ENCODE data around the gene SUV39H2. TPM values are rescaled to one million over a fixed set of nuclear protein-coding genes. Genes with fewer than 3 reads are reported as not detected.
"Not testable (repeated sequence)": the region's sequence is repeated elsewhere in the genome, so short reads cannot be mapped to it uniquely, and the experiment has no call there.

Gene SUV39H2
- polyA plus RNA-seq, 2 donors = 1.8 to 4.5 TPM

DNA sequence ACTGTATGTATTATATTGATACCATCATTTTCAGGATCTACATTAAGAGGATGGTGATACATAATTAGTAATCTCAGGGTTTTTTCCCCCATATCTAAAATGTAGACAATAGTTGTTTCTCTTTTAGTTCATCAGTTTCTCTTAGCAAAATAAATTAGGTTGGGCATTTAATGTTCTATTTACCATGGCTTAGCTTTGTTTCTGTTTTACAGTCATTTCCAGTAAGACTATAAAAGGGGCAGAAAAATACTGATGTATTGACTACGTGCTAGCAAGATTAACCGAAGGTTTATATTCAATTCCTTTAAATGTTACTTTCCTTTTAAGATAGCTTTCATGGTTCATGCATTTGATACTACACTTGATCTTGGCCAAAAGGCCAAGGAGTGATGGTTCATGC is 26.2 kb downstream of the SUV39H2 start:
- H3K27me3 ChIP-seq (ENCODE audit: control insufficient read depth in 1 of 2, insufficient read depth in 2 of 2, low read length in 2 of 2) = no peaks in the 10 kb centered on the region
- H3K27ac ChIP-seq (ENCODE audit: low read depth in 2 of 2, low read length in 1 of 2) = no peak overlapping the region
- peaks cover 0 to 4% of the 10 kb centered on the region in 2 donors for H3K36me3 ChIP-seq (ENCODE audit: control insufficient read depth in 2 of 2, insufficient read depth in 2 of 2, low read length in 1 of 2)
- no peaks in the 10 kb centered on the region for H3K9me3 ChIP-seq (ENCODE audit: control insufficient read depth in 2 of 2, insufficient read depth in 1 of 2, low read depth in 1 of 2, low read length in 1 of 2)
- H3K4me1 ChIP-seq (ENCODE audit: control insufficient read depth in 2 of 2, insufficient read depth in 2 of 2, low read length in 1 of 2) = no peaks in the 10 kb centered on the region
- WGBS, 2 donors = 76 to 82% methylated on average over 2 of the region's 2 CpGs
- no peak overlapping the region for H3K4me3 ChIP-seq (ENCODE audit: low read depth in 1 of 2, low read length in 2 of 2)

- Histone ChIP-seq H3K4me1 (ENCODE audit: control insufficient read depth in 2 of 2, insufficient read depth in 2 of 2, low read length in 1 of 2) (no peaks in the 10 kb centered on the region), H3K4me3 (ENCODE audit: low read depth in 1 of 2, low read length in 2 of 2) (no peak overlapping the region), H3K27ac (ENCODE audit: low read depth in 2 of 2, low read length in 1 of 2) (no peak overlapping the region), H3K9me3 (ENCODE audit: control insufficient read depth in 2 of 2, insufficient read depth in 1 of 2, low read depth in 1 of 2, low read length in 1 of 2) (no peaks in the 10 kb centered on the region), H3K27me3 (ENCODE audit: control insufficient read depth in 1 of 2, insufficient read depth in 2 of 2, low read length in 2 of 2) (no peaks in the 10 kb centered on the region), H3K36me3 (ENCODE audit: control insufficient read depth in 2 of 2, insufficient read depth in 2 of 2, low read length in 1 of 2) (peaks cover 2 to 4% of the 10 kb centered on the region in 2 donors)
- 86 to 89% methylated on average over 2 of the region's 2 CpGs for WGBS, 2 donors
These were observed 27.2 kb downstream of the SUV39H2 start for GRCh38 chr10:14905890-14906289.

DNA sequence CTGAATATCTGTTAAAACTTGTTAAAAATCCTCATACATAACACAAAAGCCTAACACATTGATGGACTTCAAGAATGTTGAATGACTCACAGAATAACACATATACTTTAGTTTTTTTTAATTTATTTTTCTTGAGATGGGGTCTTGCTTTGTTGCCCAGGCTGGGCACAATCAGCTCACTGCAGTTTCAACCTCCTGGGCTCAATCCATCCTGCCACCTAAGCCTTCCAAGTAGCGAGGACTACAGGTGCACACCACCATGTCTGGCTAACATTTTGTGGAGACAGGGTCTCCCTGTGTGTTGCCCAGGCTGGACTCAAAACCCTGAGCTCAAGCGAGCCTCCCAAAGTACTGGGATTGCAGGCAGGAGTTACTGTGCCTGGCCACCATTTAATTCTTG is 28.1 kb downstream of the SUV39H2 start:
- Histone ChIP-seq H3K36me3 (ENCODE audit: control insufficient read depth in 2 of 2, insufficient read depth in 2 of 2, low read length in 1 of 2) (peaks cover 4% of the 10 kb centered on the region in 2 donors), H3K4me3 (ENCODE audit: low read depth in 1 of 2, low read length in 2 of 2) (no peak overlapping the region), H3K27me3 (ENCODE audit: control insufficient read depth in 1 of 2, insufficient read depth in 2 of 2, low read length in 2 of 2) (no peaks in the 10 kb centered on the region), H3K9me3 (ENCODE audit: control insufficient read depth in 2 of 2, insufficient read depth in 1 of 2, low read depth in 1 of 2, low read length in 1 of 2) (no peaks in the 10 kb centered on the region), H3K27ac (ENCODE audit: low read depth in 2 of 2, low read length in 1 of 2) (no peak overlapping the region), H3K4me1 (ENCODE audit: control insufficient read depth in 2 of 2, insufficient read depth in 2 of 2, low read length in 1 of 2) (no peaks in the 10 kb centered on the region)
- WGBS, 2 donors = 94 to 99% methylated on average over 2 of the region's 2 CpGs

GRCh38 chr10:14907591-14907990 is 28.9 kb downstream of the SUV39H2 start:
- not testable (repeated sequence) for H3K27me3 ChIP-seq (ENCODE audit: control insufficient read depth in 1 of 2, insufficient read depth in 2 of 2, low read length in 2 of 2); H3K4me3 ChIP-seq (ENCODE audit: low read depth in 1 of 2, low read length in 2 of 2); H3K9me3 ChIP-seq (ENCODE audit: control insufficient read depth in 2 of 2, insufficient read depth in 1 of 2, low read depth in 1 of 2, low read length in 1 of 2); H3K4me1 ChIP-seq (ENCODE audit: control insufficient read depth in 2 of 2, insufficient read depth in 2 of 2, low read length in 1 of 2); H3K27ac ChIP-seq (ENCODE audit: low read depth in 2 of 2, low read length in 1 of 2); H3K36me3 ChIP-seq (ENCODE audit: control insufficient read depth in 2 of 2, insufficient read depth in 2 of 2, low read length in 1 of 2)
- 96 to 99% methylated on average over 4 of the region's 4 CpGs for WGBS, 2 donors

DNA sequence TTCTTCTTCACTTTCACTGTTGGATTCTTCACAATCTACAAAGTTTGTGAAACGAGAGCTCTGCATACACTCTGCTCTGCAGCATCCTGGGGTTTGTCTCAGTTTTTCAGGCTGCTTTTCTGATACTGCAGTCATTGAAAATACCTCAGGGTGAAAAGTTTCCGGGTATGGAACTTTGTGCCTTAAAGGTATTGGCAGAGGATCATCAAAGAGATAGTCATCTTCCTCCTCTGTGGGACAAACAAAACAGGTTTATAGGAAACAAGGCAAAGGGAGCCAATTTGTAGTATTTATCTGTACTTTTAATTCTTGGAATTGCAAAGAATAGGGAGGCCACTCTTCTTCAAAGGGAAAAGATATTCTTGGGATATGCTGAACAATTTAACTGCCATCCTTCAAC is 30.4 kb downstream of the SUV39H2 start:
- Histone ChIP-seq H3K27me3 (ENCODE audit: control insufficient read depth in 1 of 2, insufficient read depth in 2 of 2, low read length in 2 of 2) (no peaks in the 10 kb centered on the region), H3K9me3 (ENCODE audit: control insufficient read depth in 2 of 2, insufficient read depth in 1 of 2, low read depth in 1 of 2, low read length in 1 of 2) (no peaks in the 10 kb centered on the region), H3K4me1 (ENCODE audit: control insufficient read depth in 2 of 2, insufficient read depth in 2 of 2, low read length in 1 of 2) (no peaks in the 10 kb centered on the region), H3K4me3 (ENCODE audit: low read depth in 1 of 2, low read length in 2 of 2) (no peak overlapping the region), H3K36me3 (ENCODE audit: control insufficient read depth in 2 of 2, insufficient read depth in 2 of 2, low read length in 1 of 2) (peaks cover 4 to 7% of the 10 kb centered on the region in 2 donors), H3K27ac (ENCODE audit: low read depth in 2 of 2, low read length in 1 of 2) (no peak overlapping the region)
- WGBS, 2 donors = 74 to 89% methylated on average over 2 of the region's 2 CpGs

DNA sequence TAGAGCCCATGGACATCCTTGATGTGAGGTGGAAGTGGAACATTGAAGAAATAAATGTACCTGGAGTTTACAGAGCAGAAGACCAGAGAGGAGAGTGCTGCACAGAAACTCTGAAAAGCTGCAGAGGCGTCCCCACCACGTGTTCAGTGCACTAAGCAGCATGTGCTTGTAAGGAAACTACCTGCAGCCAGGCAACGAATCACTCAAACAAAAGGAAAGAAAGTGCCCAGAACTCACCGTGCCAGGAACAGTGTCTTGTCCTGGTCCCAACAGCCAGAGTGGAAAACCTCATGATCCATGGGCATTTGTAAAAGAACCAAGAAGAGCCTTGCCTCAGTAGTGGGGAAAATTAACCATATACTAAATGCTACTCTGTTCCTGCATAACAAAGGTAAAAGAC is 32.3 kb downstream of the SUV39H2 start:
- Histone ChIP-seq H3K9me3 (ENCODE audit: control insufficient read depth in 2 of 2, insufficient read depth in 1 of 2, low read depth in 1 of 2, low read length in 1 of 2) (no peaks in the 10 kb centered on the region), H3K27ac (ENCODE audit: low read depth in 2 of 2, low read length in 1 of 2) (no peak overlapping the region), H3K4me3 (ENCODE audit: low read depth in 1 of 2, low read length in 2 of 2) (no peak overlapping the region), H3K36me3 (ENCODE audit: control insufficient read depth in 2 of 2, insufficient read depth in 2 of 2, low read length in 1 of 2) (peaks cover 4 to 7% of the 10 kb centered on the region in 2 donors), H3K27me3 (ENCODE audit: control insufficient read depth in 1 of 2, insufficient read depth in 2 of 2, low read length in 2 of 2) (no peaks in the 10 kb centered on the region), H3K4me1 (ENCODE audit: control insufficient read depth in 2 of 2, insufficient read depth in 2 of 2, low read length in 1 of 2) (no peaks in the 10 kb centered on the region)
- WGBS, 2 donors = 90 to 95% methylated on average over 4 of the region's 4 CpGs

DNA sequence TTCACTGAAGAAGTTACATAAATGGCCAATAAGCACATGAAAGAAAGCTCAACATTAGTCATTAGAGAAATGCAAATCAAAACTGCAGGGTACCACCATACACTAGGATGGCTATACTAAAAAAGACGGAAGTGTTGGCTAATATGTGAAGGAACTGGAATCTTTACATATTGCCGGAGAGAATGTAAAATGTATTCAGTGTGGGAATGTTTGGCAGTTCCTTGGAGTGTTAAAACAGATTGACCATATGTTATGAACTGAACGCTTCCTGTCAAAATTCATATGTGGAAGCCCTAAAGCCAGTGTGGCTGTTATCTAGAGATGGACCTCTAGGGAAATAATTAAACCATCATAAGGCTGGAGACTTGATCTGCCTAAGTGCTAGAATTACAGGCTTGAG is 33.1 kb downstream of the SUV39H2 start:
- no peaks in the 10 kb centered on the region for H3K4me1 ChIP-seq (ENCODE audit: control insufficient read depth in 2 of 2, insufficient read depth in 2 of 2, low read length in 1 of 2)
- H3K27ac ChIP-seq (ENCODE audit: low read depth in 2 of 2, low read length in 1 of 2) = no peak overlapping the region
- H3K9me3 ChIP-seq (ENCODE audit: control insufficient read depth in 2 of 2, insufficient read depth in 1 of 2, low read depth in 1 of 2, low read length in 1 of 2) = no peaks in the 10 kb centered on the region
- 83 to 95% methylated on average over 3 of the region's 3 CpGs for WGBS, 2 donors
- H3K36me3 ChIP-seq (ENCODE audit: control insufficient read depth in 2 of 2, insufficient read depth in 2 of 2, low read length in 1 of 2) = peaks cover 4 to 7% of the 10 kb centered on the region in 2 donors
- H3K4me3 ChIP-seq (ENCODE audit: low read depth in 1 of 2, low read length in 2 of 2) = no peak overlapping the region
- no peaks in the 10 kb centered on the region for H3K27me3 ChIP-seq (ENCODE audit: control insufficient read depth in 1 of 2, insufficient read depth in 2 of 2, low read length in 2 of 2)

GRCh38 chr10:14916600-14916999 is 37.9 kb downstream of the SUV39H2 start:
- Histone ChIP-seq H3K36me3 (ENCODE audit: control insufficient read depth in 2 of 2, insufficient read depth in 2 of 2, low read length in 1 of 2) (peaks cover 7 to 10% of the 10 kb centered on the region in 2 donors), H3K27me3 (ENCODE audit: control insufficient read depth in 1 of 2, insufficient read depth in 2 of 2, low read length in 2 of 2) (no peaks in the 10 kb centered on the region), H3K4me3 (ENCODE audit: low read depth in 1 of 2, low read length in 2 of 2) (no peak overlapping the region), H3K4me1 (ENCODE audit: control insufficient read depth in 2 of 2, insufficient read depth in 2 of 2, low read length in 1 of 2) (no peaks in the 10 kb centered on the region), H3K27ac (ENCODE audit: low read depth in 2 of 2, low read length in 1 of 2) (no peak overlapping the region), H3K9me3 (ENCODE audit: control insufficient read depth in 2 of 2, insufficient read depth in 1 of 2, low read depth in 1 of 2, low read length in 1 of 2) (peaks cover 0 to 4% of the 10 kb centered on the region in 2 donors)
- WGBS, 2 donors = 99 to 100% methylated on average over 2 of the region's 2 CpGs

DNA sequence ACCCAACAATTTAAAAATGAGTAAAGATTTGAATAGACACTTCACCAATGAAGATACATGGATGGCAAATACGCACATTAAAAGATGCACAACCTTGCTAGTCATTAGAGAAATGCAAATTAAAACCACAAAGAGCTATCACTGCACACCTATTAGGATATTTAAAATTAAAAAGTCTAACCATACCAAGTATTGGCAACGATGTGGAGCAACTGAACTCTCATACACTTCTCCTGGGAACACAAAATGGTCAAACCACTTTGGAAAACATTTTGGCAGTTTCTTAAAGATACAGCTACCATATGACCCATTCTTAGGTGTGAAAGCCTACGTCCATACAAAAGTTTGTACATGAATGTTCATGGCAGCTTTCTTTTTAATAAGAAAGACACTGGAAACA is 39.2 kb downstream of the SUV39H2 start:
- Histone ChIP-seq H3K36me3 (ENCODE audit: control insufficient read depth in 2 of 2, insufficient read depth in 2 of 2, low read length in 1 of 2) (peaks cover 11 to 18% of the 10 kb centered on the region in 2 donors), H3K9me3 (ENCODE audit: control insufficient read depth in 2 of 2, insufficient read depth in 1 of 2, low read depth in 1 of 2, low read length in 1 of 2) (peaks cover 0 to 4% of the 10 kb centered on the region in 2 donors), H3K27me3 (ENCODE audit: control insufficient read depth in 1 of 2, insufficient read depth in 2 of 2, low read length in 2 of 2) (no peaks in the 10 kb centered on the region), H3K4me1 (ENCODE audit: control insufficient read depth in 2 of 2, insufficient read depth in 2 of 2, low read length in 1 of 2) (no peaks in the 10 kb centered on the region), H3K27ac (ENCODE audit: low read depth in 2 of 2, low read length in 1 of 2) (no peak overlapping the region), H3K4me3 (ENCODE audit: low read depth in 1 of 2, low read length in 2 of 2) (no peak overlapping the region)
- WGBS, 2 donors = 98% methylated on average over 3 of the region's 3 CpGs

DNA sequence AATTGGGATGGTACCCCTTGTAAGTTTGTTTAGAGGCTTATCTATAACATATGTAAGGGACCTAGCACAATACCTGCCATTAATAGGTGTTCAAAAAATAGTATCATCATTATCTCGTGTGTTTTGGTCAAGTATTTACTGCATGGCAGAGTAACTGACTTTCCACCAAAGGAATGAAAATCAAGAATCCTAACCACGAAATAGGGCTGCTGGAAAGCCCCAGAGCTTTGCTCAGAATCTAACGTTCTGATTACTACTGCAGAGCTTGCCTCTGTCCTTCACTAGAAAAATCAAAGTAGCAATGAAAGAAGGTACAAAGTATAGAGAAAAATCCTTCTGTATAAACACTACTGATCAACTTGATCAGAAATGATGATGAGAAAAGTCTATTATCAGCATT is 40.3 kb downstream of the SUV39H2 start:
- Histone ChIP-seq H3K36me3 (ENCODE audit: control insufficient read depth in 2 of 2, insufficient read depth in 2 of 2, low read length in 1 of 2) (peaks cover 10 to 22% of the 10 kb centered on the region in 2 donors), H3K27me3 (ENCODE audit: control insufficient read depth in 1 of 2, insufficient read depth in 2 of 2, low read length in 2 of 2) (no peaks in the 10 kb centered on the region), H3K27ac (ENCODE audit: low read depth in 2 of 2, low read length in 1 of 2) (no peak overlapping the region), H3K4me3 (ENCODE audit: low read depth in 1 of 2, low read length in 2 of 2) (no peak overlapping the region), H3K4me1 (ENCODE audit: control insufficient read depth in 2 of 2, insufficient read depth in 2 of 2, low read length in 1 of 2) (no peaks in the 10 kb centered on the region), H3K9me3 (ENCODE audit: control insufficient read depth in 2 of 2, insufficient read depth in 1 of 2, low read depth in 1 of 2, low read length in 1 of 2) (peaks cover 0 to 4% of the 10 kb centered on the region in 2 donors)
- WGBS, 2 donors = 82 to 86% methylated on average over 3 of the region's 3 CpGs
